Mammary epithelial cell (primary cell): ENCODE measurements around the gene CACNA1A.

ENCODE experiments used
- CTCF ChIP-seq, 2 donors: IDR thresholded peaks in 1 of 2; conservative IDR thresholded peaks in 1 of 2; 2 replicates each; pipeline ENCODE4 v1.5.1; 2011 to 2012; ENCODE audit warnings: inconsistent platforms in 2 of 2, low read length in 2 of 2, mild to moderate bottlenecking in 2 of 2, control low read depth in 1 of 2, low read depth in 1 of 2; ENCODE audit not compliant: insufficient read depth in 1 of 2; ENCODE audit errors: extremely low read depth in 1 of 2
- EZH2 ChIP-seq: IDR thresholded peaks from 2 replicates; pipeline ENCODE4 v1.6.1; 2012; ENCODE audit warnings: low read length, inconsistent platforms, borderline replicate concordance

GRCh38 chr19:13461536-13461935, 44.7 kb downstream of the CACNA1A start:
- TF ChIP-seq EZH2, result no peak
- no peak for TF ChIP-seq CTCF (conservative IDR thresholded peaks at IDR 0.05 in 1 of 2, IDR thresholded peaks at IDR 0.05 in 1 of 2; ENCODE audit: extremely low read depth in 1 of 2, insufficient read depth in 1 of 2, low read depth in 1 of 2, low read length in 2 of 2)
